K562 (cell line): Measurements from ENCODE around the gene DIPK2A. TPM values are rescaled to one million over a fixed set of nuclear protein-coding genes. Genes with fewer than 3 reads are reported as not detected.
A peak's percentile ranks its signal among the peaks of the same experiment; 100 is the strongest.

Source experiments
- ARNT ChIP-seq, 2 experiments: fragments of 450-650 bp; IDR thresholded peaks; 2 replicates each; pipeline ENCODE4 v1.6.1; 2016; ENCODE audit warnings: mild to moderate bottlenecking in 1 of 2
- BCL6 ChIP-seq: fragments of 250-450 bp; sonication (Bioruptor Pico); IDR thresholded peaks from 2 replicates; pipeline ENCODE4 v1.4.0; 2020
- BCOR ChIP-seq: fragments of 450-650 bp; IDR thresholded peaks from 2 replicates; pipeline ENCODE4 v1.6.1; 2016
- GATAD2B ChIP-seq: fragments of 450-650 bp; IDR thresholded peaks from 2 replicates; pipeline ENCODE4 v1.6.1; 2017; ENCODE audit warnings: mild to moderate bottlenecking, borderline replicate concordance
- HDAC6 ChIP-seq: IDR thresholded peaks from 2 replicates; pipeline ENCODE4 v1.6.1; 2012; ENCODE audit warnings: low read depth, mild to moderate bottlenecking, control low read depth, inconsistent platforms, low read length, moderate library complexity
- HMG20A ChIP-seq: fragments of 450-650 bp; formaldehyde crosslinking; conservative IDR thresholded peaks from 2 replicates; pipeline ENCODE4 v1.4.0; 2020; ENCODE audit warnings: mild to moderate bottlenecking, mixed read lengths
- KAT2B ChIP-seq: IDR thresholded peaks from one replicate; pipeline ENCODE4 v1.6.1; 2012; ENCODE audit warnings: low read depth, mild to moderate bottlenecking, control low read depth, inconsistent platforms, low read length, moderate library complexity
- KLF6 ChIP-seq: fragments of 250-450 bp; sonication (Bioruptor Pico); IDR thresholded peaks from 2 replicates; pipeline ENCODE4 v1.4.0; 2020; ENCODE audit warnings: mild to moderate bottlenecking, moderate library complexity, borderline replicate concordance
- POLR2AphosphoS2 ChIP-seq: IDR thresholded peaks from 2 replicates; pipeline ENCODE4 v1.6.1; 2012; ENCODE audit warnings: low read length, improper control_type of control experiment
- RBM34 ChIP-seq: fragments of 200-400 bp; formaldehyde crosslinking; IDR thresholded peaks from 2 replicates; pipeline ENCODE4 v1.6.1; 2018; ENCODE audit warnings: low read length, borderline replicate concordance; ENCODE audit not compliant: insufficient read depth
- RUNX1 ChIP-seq: sonication (generic); IDR thresholded peaks from 2 replicates; pipeline ENCODE4 v1.6.1; 2016; ENCODE audit warnings: antibody characterized with exemption, low read depth
- SNRNP70 ChIP-seq: fragments of 200-400 bp; formaldehyde crosslinking; optimal IDR thresholded peaks from 2 replicates; pipeline ENCODE3; 2017; ENCODE audit warnings: low read depth, low read length
- TAF7 ChIP-seq: fragments of 450-650 bp; IDR thresholded peaks from 2 replicates; pipeline ENCODE4 v1.6.1; 2016; ENCODE audit warnings: missing genetic modification characterization, missing compliant biosample characterization
- XRCC5 ChIP-seq: fragments of 200-400 bp; formaldehyde crosslinking; IDR thresholded peaks from 2 replicates; pipeline ENCODE4 v1.6.1; 2017; ENCODE audit warnings: low read depth, mild to moderate bottlenecking, low read length
- ZNF282 ChIP-seq: sonication (generic); formaldehyde crosslinking; IDR thresholded peaks from 2 replicates; pipeline ENCODE4 v1.8.1; 2023; ENCODE audit warnings: missing genetic modification reagents
- polyA plus RNA-seq, 8 experiments: library from polyadenylated mRNA; depleted of rRNA in 4 of 8; stranded (reverse) in 5 of 8; unstranded in 3 of 8; fragments of >200 nt; fragmentation: Nextera tagmentation in 2 of 8; fragmentation: Illumina TruSeq in 1 of 8; extraction: Ambion mirVana in 2 of 8; extraction: Trizol in 1 of 8; gene quantifications; 2 replicates each; pipeline versions ENCODE4 v1.2.1 to v1.2.3, GENCODE V29; 2011 to 2014; ENCODE audit warnings: inconsistent platforms in 1 of 8, missing spikeins in 1 of 8
- total RNA-seq, 7 experiments: library from RNA; depleted of rRNA in 6 of 7; stranded (reverse); fragments of >200 nt in 6 of 7; fragmentation: Illumina TruSeq in 2 of 7; extraction: Trizol in 2 of 7; gene quantifications; 2 replicates each; pipeline versions ENCODE4 v1.2.1 to v1.2.3, GENCODE V29; 2011 to 2021; ENCODE audit warnings: low replicate concordance in 1 of 7
- TF ChIP-seq, protein P1 (sequence below): fragments of 450-650 bp; formaldehyde crosslinking; IDR thresholded peaks from 2 replicates; pipeline ENCODE4 v1.4.0; 2020; ENCODE audit warnings: mild to moderate bottlenecking, moderate library complexity
- TF ChIP-seq, protein P2 (sequence below): fragments of 250-450 bp; sonication (Bioruptor Pico); IDR thresholded peaks from 2 replicates; pipeline ENCODE4 v1.4.0; 2020; ENCODE audit warnings: mild to moderate bottlenecking, moderate library complexity
- TF ChIP-seq, protein P3 (sequence below): sonication (generic); formaldehyde crosslinking; IDR thresholded peaks from 2 replicates; pipeline ENCODE4 v1.8.0; 2022; ENCODE audit warnings: mild to moderate bottlenecking, missing genetic modification reagents
- TF ChIP-seq, protein P4 (sequence below): fragments of 250-450 bp; sonication (Bioruptor Pico); IDR thresholded peaks from 2 replicates; pipeline ENCODE4 v1.8.0; 2021; ENCODE audit warnings: mild to moderate bottlenecking, moderate library complexity

The DIPK2A gene
- total and polyA plus RNA-seq, 9 of the 15 experiments (the other 6 are each of a cell fraction or from before 2014, with no cell fraction given), result 3.3 to 15.7 (median 7.8) TPM

DNA sequence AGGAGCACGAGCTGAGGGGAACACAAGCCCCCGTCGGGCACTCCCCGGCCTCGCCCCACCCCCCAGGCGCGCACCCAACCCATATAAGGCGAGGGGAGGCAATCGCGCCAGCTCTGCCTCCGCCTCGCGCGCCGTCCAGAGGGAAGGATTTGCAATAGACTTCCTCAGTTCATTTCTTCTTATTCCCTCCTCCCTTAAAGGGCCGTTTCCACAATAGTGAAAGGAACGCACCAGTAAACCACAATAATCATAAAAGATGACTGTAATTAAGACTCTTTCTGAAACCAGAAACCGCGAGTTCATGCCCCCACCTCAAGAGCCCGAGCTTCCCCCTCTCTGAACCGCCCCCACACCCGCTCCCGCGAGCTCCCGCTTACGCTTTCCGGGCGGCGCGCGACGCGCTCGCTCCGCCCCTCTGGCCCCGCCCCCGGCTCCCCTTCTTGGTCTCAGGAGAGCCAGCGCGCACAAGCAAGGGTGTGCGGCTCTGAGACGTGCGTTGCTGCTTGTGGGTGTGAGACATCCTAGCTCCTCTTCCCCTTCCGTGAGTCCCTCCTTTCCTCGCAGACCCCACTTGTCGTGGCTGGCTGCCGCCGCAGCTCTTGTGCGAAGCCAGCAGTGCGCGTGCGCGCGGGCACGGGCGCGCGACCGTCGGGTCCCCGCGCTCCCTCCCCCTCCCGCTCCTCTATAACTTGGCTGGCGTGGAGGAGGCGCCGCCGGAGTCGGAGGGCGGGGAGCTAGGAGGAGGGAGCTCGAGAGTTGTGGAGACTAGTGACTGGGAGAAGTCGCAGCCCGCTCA is at the start of gene DIPK2A (continued):
- TF ChIP-seq, protein P1, sequence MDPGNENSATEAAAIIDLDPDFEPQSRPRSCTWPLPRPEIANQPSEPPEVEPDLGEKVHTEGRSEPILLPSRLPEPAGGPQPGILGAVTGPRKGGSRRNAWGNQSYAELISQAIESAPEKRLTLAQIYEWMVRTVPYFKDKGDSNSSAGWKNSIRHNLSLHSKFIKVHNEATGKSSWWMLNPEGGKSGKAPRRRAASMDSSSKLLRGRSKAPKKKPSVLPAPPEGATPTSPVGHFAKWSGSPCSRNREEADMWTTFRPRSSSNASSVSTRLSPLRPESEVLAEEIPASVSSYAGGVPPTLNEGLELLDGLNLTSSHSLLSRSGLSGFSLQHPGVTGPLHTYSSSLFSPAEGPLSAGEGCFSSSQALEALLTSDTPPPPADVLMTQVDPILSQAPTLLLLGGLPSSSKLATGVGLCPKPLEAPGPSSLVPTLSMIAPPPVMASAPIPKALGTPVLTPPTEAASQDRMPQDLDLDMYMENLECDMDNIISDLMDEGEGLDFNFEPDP, result 0 out of 2 replicates have a peak, but pooled peaks have one; percentile 29
- TF ChIP-seq KAT2B (no peak), GATAD2B (no peak), TAF7 (tag) (peak; percentile 28; the same call in 1 of the 2 replicates), HDAC6 (no peak), XRCC5 (peak; percentile 33; the same call in 1 of the 2 replicates), BCOR (no peak), KLF6 (no peak), BCL6 (CRISPR knock-in tag) (0 out of 2 replicates have a peak, but pooled peaks have one; percentile 18), SNRNP70 (no peak), POLR2AphosphoS2 (no peak), ZNF282 (CRISPR knock-in tag) (no peak), RBM34 (no peak), HMG20A (no peak), ARNT (IDR thresholded peaks at IDR 0.05) (0 out of 4 replicates have a peak, but pooled peaks of 1 of the 2 experiments have one; percentile 24), RUNX1 (no peak)
- TF ChIP-seq, protein P2, sequence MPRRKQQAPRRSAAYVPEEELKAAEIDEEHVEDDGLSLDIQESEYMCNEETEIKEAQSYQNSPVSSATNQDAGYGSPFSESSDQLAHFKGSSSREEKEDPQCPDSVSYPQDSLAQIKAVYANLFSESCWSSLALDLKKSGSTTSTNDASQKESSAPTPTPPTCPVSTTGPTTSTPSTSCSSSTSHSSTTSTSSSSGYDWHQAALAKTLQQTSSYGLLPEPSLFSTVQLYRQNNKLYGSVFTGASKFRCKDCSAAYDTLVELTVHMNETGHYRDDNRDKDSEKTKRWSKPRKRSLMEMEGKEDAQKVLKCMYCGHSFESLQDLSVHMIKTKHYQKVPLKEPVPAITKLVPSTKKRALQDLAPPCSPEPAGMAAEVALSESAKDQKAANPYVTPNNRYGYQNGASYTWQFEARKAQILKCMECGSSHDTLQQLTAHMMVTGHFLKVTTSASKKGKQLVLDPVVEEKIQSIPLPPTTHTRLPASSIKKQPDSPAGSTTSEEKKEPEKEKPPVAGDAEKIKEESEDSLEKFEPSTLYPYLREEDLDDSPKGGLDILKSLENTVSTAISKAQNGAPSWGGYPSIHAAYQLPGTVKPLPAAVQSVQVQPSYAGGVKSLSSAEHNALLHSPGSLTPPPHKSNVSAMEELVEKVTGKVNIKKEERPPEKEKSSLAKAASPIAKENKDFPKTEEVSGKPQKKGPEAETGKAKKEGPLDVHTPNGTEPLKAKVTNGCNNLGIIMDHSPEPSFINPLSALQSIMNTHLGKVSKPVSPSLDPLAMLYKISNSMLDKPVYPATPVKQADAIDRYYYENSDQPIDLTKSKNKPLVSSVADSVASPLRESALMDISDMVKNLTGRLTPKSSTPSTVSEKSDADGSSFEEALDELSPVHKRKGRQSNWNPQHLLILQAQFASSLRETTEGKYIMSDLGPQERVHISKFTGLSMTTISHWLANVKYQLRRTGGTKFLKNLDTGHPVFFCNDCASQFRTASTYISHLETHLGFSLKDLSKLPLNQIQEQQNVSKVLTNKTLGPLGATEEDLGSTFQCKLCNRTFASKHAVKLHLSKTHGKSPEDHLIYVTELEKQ (CRISPR knock-in tag), result no peak
- TF ChIP-seq, protein P3, sequence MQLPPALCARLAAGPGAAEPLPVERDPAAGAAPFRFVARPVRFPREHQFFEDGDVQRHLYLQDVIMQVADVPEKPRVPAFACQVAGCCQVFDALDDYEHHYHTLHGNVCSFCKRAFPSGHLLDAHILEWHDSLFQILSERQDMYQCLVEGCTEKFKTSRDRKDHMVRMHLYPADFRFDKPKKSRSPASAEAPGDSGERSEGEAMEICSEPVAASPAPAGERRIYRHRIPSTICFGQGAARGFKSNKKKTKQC (CRISPR knock-in tag), result no peak
- TF ChIP-seq, protein P4, sequence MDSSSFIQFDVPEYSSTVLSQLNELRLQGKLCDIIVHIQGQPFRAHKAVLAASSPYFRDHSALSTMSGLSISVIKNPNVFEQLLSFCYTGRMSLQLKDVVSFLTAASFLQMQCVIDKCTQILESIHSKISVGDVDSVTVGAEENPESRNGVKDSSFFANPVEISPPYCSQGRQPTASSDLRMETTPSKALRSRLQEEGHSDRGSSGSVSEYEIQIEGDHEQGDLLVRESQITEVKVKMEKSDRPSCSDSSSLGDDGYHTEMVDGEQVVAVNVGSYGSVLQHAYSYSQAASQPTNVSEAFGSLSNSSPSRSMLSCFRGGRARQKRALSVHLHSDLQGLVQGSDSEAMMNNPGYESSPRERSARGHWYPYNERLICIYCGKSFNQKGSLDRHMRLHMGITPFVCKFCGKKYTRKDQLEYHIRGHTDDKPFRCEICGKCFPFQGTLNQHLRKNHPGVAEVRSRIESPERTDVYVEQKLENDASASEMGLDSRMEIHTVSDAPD (CRISPR knock-in tag), result no peak
